ENCODE data around the gene KRTAP10-2. TPM values are rescaled to one million over a fixed set of nuclear protein-coding genes. Genes with fewer than 3 reads are reported as not detected.

Gene KRTAP10-2
- total RNA-seq, 1 experiment from 2014 or later, result not detected

DNA sequence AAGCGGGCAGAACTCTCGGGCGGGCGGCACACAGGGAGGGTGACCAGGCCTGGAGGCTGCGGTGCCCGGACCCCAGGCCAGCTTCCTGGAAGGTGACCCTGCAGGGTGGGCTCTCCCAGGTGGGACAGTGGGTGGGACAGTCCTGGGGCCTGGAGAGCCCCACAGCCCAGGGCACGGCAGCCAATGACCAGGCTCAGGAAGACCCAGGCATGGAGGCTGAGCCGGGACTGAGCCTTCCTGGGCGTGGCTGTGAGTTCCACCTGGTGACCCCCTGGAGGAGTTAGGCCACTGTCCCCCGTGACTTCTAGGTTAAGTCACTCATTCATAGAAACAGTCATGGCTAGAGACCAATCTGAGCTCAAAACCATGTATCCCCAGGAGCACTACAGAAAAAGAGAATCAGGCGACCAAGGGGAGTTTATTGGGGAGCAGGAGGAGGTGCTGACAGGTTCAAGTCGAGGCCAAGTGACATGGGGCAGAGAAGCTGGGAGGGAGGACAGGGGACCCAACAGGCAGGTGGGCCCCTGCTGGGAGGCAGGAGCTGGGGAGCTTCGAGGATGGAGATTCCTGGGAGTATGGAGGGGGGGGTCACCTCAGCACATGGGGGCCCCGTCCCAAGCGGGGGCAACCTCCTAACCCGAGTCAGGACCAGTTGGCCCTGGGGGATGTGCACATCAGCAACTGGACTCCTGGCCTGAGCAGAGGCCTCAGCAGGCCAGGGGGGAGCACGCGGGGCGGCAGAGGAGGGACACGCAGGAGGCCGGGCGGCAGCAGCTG is 27.9 kb upstream of the KRTAP10-2 start:
- no peaks in the 10 kb centered on the region for H4K20me1 ChIP-seq (ENCODE audit: insufficient read depth)
- POLR2A ChIA-PET (ENCODE audit: unreplicated experiment), result no interaction called here
- no peaks in the 10 kb centered on the region for H3K79me2 ChIP-seq (ENCODE audit: low read depth)
- peaks cover 29% of the 10 kb centered on the region for H3K27me3 ChIP-seq (ENCODE audit: insufficient read depth, low read depth)
- H3K9me3 ChIP-seq (ENCODE audit: insufficient read depth, low read depth), result no peaks in the 10 kb centered on the region
- H3F3A ChIP-seq (ENCODE audit: insufficient read depth, low read depth), result no peaks in the 10 kb centered on the region
- H3K36me3 ChIP-seq (ENCODE audit: low read depth), result no peaks in the 10 kb centered on the region
- no peak for TF ChIP-seq EZH2 (IDR thresholded peaks at IDR 0.05; ENCODE audit: low read depth)
- TF ChIP-seq, protein P1, sequence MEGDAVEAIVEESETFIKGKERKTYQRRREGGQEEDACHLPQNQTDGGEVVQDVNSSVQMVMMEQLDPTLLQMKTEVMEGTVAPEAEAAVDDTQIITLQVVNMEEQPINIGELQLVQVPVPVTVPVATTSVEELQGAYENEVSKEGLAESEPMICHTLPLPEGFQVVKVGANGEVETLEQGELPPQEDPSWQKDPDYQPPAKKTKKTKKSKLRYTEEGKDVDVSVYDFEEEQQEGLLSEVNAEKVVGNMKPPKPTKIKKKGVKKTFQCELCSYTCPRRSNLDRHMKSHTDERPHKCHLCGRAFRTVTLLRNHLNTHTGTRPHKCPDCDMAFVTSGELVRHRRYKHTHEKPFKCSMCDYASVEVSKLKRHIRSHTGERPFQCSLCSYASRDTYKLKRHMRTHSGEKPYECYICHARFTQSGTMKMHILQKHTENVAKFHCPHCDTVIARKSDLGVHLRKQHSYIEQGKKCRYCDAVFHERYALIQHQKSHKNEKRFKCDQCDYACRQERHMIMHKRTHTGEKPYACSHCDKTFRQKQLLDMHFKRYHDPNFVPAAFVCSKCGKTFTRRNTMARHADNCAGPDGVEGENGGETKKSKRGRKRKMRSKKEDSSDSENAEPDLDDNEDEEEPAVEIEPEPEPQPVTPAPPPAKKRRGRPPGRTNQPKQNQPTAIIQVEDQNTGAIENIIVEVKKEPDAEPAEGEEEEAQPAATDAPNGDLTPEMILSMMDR (conservative IDR thresholded peaks at IDR 0.05), result no peak
- no peaks in the 10 kb centered on the region for H3K9me2 ChIP-seq (ENCODE audit: insufficient read depth)
- no peak overlapping the region for H2AFZ ChIP-seq
- H3K4me2 ChIP-seq, result no peak overlapping the region
- no peak overlapping the region for H3K27ac ChIP-seq
- intact Hi-C loops (cut with micrococcal nuclease; ENCODE audit: unreplicated experiment), result no loop called here
- no peak overlapping the region for H3K4me3 ChIP-seq
- CTCF ChIA-PET, result no interaction called here
- DNase-seq, result no peak
- no TSS peak for BruUV-seq (replicated peaks)
- no peaks in the 10 kb centered on the region for H3K4me1 ChIP-seq (replicated peaks; ENCODE audit: insufficient read depth)

DNA sequence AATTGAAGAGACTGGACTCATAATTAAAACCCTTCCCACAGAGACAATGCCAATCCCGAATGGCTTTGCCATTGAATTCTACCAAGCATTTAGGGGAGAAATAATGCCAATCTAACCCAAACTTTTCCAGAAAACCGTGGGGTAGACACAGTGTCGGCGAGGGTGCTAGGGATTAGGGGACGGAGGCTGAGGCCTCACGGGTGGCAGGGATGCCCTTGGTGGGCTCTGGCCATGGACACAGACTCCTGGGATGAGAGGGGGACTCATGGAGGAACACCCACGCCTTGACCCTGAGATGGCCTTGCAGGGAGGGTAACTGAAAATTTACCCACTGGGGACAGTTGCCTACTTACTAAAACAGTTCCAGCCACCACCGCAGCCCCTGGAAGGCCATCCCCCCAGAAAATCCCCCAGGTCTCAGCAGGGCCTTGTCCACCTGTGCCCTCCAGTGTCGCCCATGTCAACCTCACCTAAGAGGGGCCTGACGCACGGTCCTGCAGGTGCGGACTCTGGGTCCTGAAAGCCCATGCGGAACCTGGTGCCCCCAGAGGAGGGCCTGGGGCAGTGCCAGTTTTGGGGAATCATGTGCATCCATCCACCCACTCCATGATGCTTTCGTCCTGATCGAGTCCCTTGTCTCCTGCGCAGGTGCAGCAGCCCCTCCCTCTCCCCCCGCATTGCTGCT is 27.2 kb upstream of the KRTAP10-2 start:
- no TSS peak for BruUV-seq (replicated peaks)
- no peaks in the 10 kb centered on the region for H3K9me2 ChIP-seq (ENCODE audit: insufficient read depth)
- POLR2A ChIA-PET (ENCODE audit: unreplicated experiment), result no interaction called here
- CTCF ChIA-PET, result no interaction called here
- no peak overlapping the region for H3K4me3 ChIP-seq
- H3F3A ChIP-seq (ENCODE audit: insufficient read depth, low read depth), result no peaks in the 10 kb centered on the region
- H3K4me1 ChIP-seq (replicated peaks; ENCODE audit: insufficient read depth), result no peaks in the 10 kb centered on the region
- H3K27ac ChIP-seq, result no peak overlapping the region
- no peak overlapping the region for H2AFZ ChIP-seq
- intact Hi-C loops (cut with micrococcal nuclease; ENCODE audit: unreplicated experiment), result no loop called here
- H3K27me3 ChIP-seq (ENCODE audit: insufficient read depth, low read depth), result peaks cover 31% of the 10 kb centered on the region
- H4K20me1 ChIP-seq (ENCODE audit: insufficient read depth), result no peaks in the 10 kb centered on the region
- H3K36me3 ChIP-seq (ENCODE audit: low read depth), result no peaks in the 10 kb centered on the region
- no peak for TF ChIP-seq EZH2 (IDR thresholded peaks at IDR 0.05; ENCODE audit: low read depth)
- TF ChIP-seq, protein P1 (conservative IDR thresholded peaks at IDR 0.05), result no peak
- H3K79me2 ChIP-seq (ENCODE audit: low read depth), result no peaks in the 10 kb centered on the region
- H3K4me2 ChIP-seq, result no peak overlapping the region
- H3K9me3 ChIP-seq (ENCODE audit: insufficient read depth, low read depth), result no peaks in the 10 kb centered on the region
- DNase-seq, result no peak

DNA sequence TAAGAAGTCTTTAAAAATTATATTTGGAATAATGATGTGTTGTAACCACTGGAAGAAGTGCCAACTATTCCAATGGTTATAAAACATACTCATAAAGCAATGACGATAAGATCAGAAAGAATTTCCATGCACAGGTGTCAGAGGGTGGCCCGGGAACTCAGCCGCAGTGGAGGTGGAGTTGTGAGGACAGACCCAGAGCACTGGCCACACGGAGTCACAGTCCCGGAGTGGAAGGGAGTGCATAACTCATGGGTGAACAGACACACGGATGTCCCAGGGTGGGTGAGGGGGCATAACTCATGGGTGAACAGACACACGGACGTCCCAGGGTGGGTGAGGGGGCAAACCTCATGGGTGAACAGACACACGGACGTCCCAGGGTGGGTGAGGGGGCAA is 24.7 kb upstream of the KRTAP10-2 start:
- CTCF ChIA-PET, result no interaction called here
- no peaks in the 10 kb centered on the region for H3K9me2 ChIP-seq (ENCODE audit: insufficient read depth)
- POLR2A ChIA-PET (ENCODE audit: unreplicated experiment), result no interaction called here
- no peaks in the 10 kb centered on the region for H3F3A ChIP-seq (ENCODE audit: insufficient read depth, low read depth)
- peaks cover 47% of the 10 kb centered on the region for H3K27me3 ChIP-seq (ENCODE audit: insufficient read depth, low read depth)
- H3K4me1 ChIP-seq (replicated peaks; ENCODE audit: insufficient read depth), result no peaks in the 10 kb centered on the region
- H3K79me2 ChIP-seq (ENCODE audit: low read depth), result no peaks in the 10 kb centered on the region
- no peak overlapping the region for H3K4me2 ChIP-seq
- no peaks in the 10 kb centered on the region for H3K9me3 ChIP-seq (ENCODE audit: insufficient read depth, low read depth)
- no peak overlapping the region for H3K27ac ChIP-seq
- no peaks in the 10 kb centered on the region for H4K20me1 ChIP-seq (ENCODE audit: insufficient read depth)
- intact Hi-C loops (cut with micrococcal nuclease; ENCODE audit: unreplicated experiment), result no loop called here
- TF ChIP-seq, protein P1 (conservative IDR thresholded peaks at IDR 0.05), result no peak
- TF ChIP-seq EZH2 (IDR thresholded peaks at IDR 0.05; ENCODE audit: low read depth), result no peak
- no TSS peak for BruUV-seq (replicated peaks)
- no peak for DNase-seq
- no peaks in the 10 kb centered on the region for H3K36me3 ChIP-seq (ENCODE audit: low read depth)
- H2AFZ ChIP-seq, result no peak overlapping the region
- H3K4me3 ChIP-seq, result no peak overlapping the region
